HL-60 (cell line): ENCODE measurements around the gene KCNH1.

ENCODE experiments used
- DNase-seq, 2 experiments: peaks; one replicate each; pipeline ENCODE4 v3.0.0-alpha.2; 2010 to 2020; ENCODE audit warnings: low read depth in 1 of 2, low spot score in 1 of 2
- H3K27ac ChIP-seq: fragments of 250-450 bp; sonication (Bioruptor Pico); replicated peaks from 2 replicates; pipeline ENCODE4 v1.5.1; 2020; ENCODE audit warnings: mild to moderate bottlenecking, moderate library complexity
- H3K27me3 ChIP-seq: fragments of 250-450 bp; sonication (Bioruptor Pico); 2 replicates; pipeline ENCODE4 v1.5.1; 2021; ENCODE audit warnings: mild to moderate bottlenecking, moderate library complexity; ENCODE audit not compliant: insufficient read depth, poor library complexity, severe bottlenecking
- H3K4me3 ChIP-seq: replicated peaks from 2 replicates; pipeline ENCODE4 v1.5.1; 2011; ENCODE audit warnings: mild to moderate bottlenecking, control low read depth, low read length; ENCODE audit not compliant: insufficient read depth
- GABPA ChIP-seq: IDR thresholded peaks from 2 replicates; pipeline ENCODE4 v1.6.1; 2012; ENCODE audit warnings: low read depth
- POLR2AphosphoS5 ChIP-seq: IDR thresholded peaks from 2 replicates; pipeline ENCODE4 v1.6.1; 2012; ENCODE audit warnings: low read depth
- SPI1 ChIP-seq: IDR thresholded peaks from 2 replicates; pipeline ENCODE4 v1.6.1; 2012; ENCODE audit warnings: low read depth, mild to moderate bottlenecking, borderline replicate concordance
- TF ChIP-seq, protein P1 (sequence below): IDR thresholded peaks from 2 replicates; pipeline ENCODE4 v1.6.1; 2012; ENCODE audit warnings: low read depth; ENCODE audit not compliant: insufficient replicate concordance
- TF ChIP-seq, protein P2 (sequence below): IDR thresholded peaks from one replicate; pipeline ENCODE4 v1.5.1; 2011; ENCODE audit warnings: low read length, control low read depth, inconsistent platforms; ENCODE audit not compliant: insufficient read depth

Gene KCNH1

DNA sequence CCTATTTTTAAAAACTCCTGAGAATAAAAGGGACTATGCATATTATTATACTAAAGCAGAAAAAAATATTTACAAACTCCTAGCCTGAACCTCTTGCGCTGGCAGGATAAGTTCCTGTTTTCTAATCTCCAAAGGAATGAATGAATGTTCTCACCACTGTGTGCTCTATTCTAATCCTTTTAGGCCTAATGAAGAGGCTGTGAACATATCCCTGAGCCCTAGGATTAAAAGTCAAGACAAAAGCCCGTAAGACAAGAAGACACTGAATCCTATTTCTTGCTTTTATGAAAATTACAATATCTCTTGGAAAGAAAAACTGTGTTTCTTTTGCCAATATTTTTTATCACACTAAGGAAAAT lies 487.7 kb downstream of the KCNH1 start:
- Histone ChIP-seq H3K27me3 (no peaks in the 10 kb centered on the region), H3K4me3 (no peak overlapping the region), H3K27ac (no peak overlapping the region)
- no peak for DNase-seq
- no peak for TF ChIP-seq SPI1
- TF ChIP-seq, protein P1, sequence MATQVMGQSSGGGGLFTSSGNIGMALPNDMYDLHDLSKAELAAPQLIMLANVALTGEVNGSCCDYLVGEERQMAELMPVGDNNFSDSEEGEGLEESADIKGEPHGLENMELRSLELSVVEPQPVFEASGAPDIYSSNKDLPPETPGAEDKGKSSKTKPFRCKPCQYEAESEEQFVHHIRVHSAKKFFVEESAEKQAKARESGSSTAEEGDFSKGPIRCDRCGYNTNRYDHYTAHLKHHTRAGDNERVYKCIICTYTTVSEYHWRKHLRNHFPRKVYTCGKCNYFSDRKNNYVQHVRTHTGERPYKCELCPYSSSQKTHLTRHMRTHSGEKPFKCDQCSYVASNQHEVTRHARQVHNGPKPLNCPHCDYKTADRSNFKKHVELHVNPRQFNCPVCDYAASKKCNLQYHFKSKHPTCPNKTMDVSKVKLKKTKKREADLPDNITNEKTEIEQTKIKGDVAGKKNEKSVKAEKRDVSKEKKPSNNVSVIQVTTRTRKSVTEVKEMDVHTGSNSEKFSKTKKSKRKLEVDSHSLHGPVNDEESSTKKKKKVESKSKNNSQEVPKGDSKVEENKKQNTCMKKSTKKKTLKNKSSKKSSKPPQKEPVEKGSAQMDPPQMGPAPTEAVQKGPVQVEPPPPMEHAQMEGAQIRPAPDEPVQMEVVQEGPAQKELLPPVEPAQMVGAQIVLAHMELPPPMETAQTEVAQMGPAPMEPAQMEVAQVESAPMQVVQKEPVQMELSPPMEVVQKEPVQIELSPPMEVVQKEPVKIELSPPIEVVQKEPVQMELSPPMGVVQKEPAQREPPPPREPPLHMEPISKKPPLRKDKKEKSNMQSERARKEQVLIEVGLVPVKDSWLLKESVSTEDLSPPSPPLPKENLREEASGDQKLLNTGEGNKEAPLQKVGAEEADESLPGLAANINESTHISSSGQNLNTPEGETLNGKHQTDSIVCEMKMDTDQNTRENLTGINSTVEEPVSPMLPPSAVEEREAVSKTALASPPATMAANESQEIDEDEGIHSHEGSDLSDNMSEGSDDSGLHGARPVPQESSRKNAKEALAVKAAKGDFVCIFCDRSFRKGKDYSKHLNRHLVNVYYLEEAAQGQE = no peak
- TF ChIP-seq POLR2AphosphoS5 = no peak
- TF ChIP-seq, protein P2, sequence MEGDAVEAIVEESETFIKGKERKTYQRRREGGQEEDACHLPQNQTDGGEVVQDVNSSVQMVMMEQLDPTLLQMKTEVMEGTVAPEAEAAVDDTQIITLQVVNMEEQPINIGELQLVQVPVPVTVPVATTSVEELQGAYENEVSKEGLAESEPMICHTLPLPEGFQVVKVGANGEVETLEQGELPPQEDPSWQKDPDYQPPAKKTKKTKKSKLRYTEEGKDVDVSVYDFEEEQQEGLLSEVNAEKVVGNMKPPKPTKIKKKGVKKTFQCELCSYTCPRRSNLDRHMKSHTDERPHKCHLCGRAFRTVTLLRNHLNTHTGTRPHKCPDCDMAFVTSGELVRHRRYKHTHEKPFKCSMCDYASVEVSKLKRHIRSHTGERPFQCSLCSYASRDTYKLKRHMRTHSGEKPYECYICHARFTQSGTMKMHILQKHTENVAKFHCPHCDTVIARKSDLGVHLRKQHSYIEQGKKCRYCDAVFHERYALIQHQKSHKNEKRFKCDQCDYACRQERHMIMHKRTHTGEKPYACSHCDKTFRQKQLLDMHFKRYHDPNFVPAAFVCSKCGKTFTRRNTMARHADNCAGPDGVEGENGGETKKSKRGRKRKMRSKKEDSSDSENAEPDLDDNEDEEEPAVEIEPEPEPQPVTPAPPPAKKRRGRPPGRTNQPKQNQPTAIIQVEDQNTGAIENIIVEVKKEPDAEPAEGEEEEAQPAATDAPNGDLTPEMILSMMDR = no peak
- no peak for TF ChIP-seq GABPA

DNA sequence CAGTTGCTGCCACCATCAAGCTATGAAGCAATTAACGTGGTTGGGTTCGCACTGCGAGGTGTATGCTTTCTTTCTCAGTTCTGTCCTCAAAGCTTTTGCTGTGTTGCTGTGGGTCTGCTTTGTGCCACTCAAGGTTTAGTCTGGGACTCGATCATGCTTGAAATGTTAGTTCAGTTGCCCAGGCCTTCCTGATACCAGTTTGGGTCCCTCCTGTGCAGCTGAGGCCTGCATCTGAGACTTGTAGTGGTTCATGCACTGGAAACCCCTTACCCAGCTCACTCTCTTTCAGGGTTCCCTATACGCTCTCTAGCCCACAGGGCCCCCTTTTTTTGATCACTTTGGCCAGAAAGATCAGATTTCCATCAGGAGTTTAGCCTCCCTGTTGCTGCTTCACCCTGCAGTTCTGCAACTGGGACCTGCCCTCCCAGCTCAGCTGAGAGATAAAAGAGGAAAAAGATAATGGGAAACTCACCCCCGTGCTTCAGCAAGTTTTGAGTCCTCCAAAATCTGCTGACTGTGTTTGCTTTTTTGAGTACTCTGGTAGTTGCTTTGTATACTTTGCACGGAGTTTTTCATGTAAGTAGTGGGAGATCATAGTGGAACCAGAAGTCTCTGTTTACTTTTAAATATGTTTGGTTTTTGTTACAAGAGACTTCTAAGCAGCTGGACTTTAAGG lies 488.2 kb downstream of the KCNH1 start:
- no peaks in the 10 kb centered on the region for H3K27me3 ChIP-seq
- no peak overlapping the region for H3K27ac ChIP-seq
- no peak overlapping the region for H3K4me3 ChIP-seq
- TF ChIP-seq POLR2AphosphoS5 = no peak
- TF ChIP-seq, protein P2 = no peak
- TF ChIP-seq, protein P1 = no peak
- no peak for TF ChIP-seq SPI1
- no peak for TF ChIP-seq GABPA
- no peak for DNase-seq

DNA sequence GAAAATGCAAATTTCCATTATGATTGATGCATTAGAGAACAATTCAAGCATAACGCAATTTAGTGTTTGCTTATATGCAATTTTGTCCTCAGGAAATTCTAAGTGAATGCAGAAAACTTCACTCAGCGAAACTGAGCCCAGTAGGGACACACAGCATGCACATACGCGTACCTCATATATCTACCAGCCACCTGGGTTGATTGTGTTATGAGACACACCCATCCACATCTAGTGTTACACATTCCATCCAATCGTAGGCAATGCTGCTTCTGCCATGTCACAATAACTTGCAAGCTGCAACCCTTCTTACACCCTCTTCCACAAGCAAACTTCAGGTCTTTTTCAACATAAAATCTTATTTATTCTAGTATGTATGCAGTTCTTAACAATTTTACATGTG lies 492.4 kb downstream of the KCNH1 start:
- Histone ChIP-seq H3K27ac (no peak overlapping the region), H3K4me3 (no peak overlapping the region), H3K27me3 (no peaks in the 10 kb centered on the region)
- TF ChIP-seq SPI1 (no peak), GABPA (no peak)
- TF ChIP-seq, protein P2 = no peak
- DNase-seq = no peak

DNA sequence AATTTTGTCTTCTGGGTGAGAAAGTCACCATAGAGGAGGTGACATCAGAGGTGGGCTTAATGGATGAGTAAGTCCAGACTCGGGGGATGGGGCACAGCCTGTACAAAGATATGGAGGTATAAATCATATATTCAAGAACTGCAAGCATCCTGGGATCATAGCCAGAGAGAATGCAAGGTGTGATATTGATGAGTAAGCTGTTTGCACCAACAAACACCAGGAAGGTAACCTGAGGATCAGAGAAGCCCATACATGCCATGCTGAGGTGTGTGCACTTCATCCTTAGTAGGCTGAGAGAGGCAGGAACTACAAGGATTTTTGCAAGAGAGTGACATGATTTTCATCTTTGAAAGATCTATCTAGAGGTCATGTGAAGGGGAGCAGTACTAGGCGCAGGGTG lies 498.8 kb downstream of the KCNH1 start:
- no peak for DNase-seq
- H3K27ac ChIP-seq = no peak overlapping the region
- H3K4me3 ChIP-seq = no peak overlapping the region
- H3K27me3 ChIP-seq = no peaks in the 10 kb centered on the region
- TF ChIP-seq, protein P2 = no peak
- no peak for TF ChIP-seq GABPA
- no peak for TF ChIP-seq POLR2AphosphoS5
- TF ChIP-seq, protein P1 = no peak
- no peak for TF ChIP-seq SPI1
